ENCODE results near the gene FLT1. TPM values are rescaled to one million over a fixed set of nuclear protein-coding genes. Genes with fewer than 3 reads are reported as not detected.

The FLT1 gene
- total RNA-seq, 1 experiment from 2014 or later, result 0.25 TPM

DNA sequence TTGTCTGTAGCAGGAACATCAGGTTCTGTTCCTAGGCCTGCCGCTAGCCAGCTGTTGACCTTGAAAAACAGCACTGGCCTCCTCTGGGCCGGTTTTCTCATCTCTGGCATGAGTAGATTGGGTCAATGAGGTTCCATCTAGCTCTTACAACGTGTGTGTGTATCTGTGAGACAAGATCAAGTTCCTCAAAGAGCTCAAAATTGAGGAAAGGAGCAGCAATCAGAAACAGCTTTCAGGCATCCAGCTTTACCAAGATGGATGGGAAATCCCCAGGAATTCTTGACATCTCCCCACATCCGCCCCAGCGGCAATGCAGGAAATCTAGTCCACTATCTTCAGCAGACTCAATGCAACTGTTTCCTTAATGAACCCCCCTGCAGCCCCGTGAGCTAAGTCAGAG, 4.9 kb downstream of the FLT1 start:
- H3K4me1 ChIP-seq (ENCODE audit: control insufficient read depth in 1 of 2, insufficient read depth in 2 of 2, low read length in 2 of 2), result no peaks in the 10 kb centered on the region
- H3K27me3 ChIP-seq (ENCODE audit: insufficient read depth, low read length), result peaks cover 12% of the 10 kb centered on the region
- no peak for ATAC-seq
- no peaks in the 10 kb centered on the region for H3K9me3 ChIP-seq (ENCODE audit: control insufficient read depth in 1 of 2, insufficient read depth in 1 of 2, low read depth in 1 of 2, low read length in 2 of 2)
- DNase-seq (ENCODE audit: low read depth, low spot score), result no peak
- H3K79me2 ChIP-seq (ENCODE audit: insufficient read depth, low read length), result no peaks in the 10 kb centered on the region
- no peak overlapping the region for H3K27ac ChIP-seq (ENCODE audit: low read depth, low read length)
- BruUV-seq (replicated peaks), result no TSS peak
- CTCF ChIA-PET, result no interaction called here
- intact Hi-C loops (cut with micrococcal nuclease), result no loop called here
- H4K20me1 ChIP-seq (ENCODE audit: insufficient read depth), result no peaks in the 10 kb centered on the region
- H3K4me2 ChIP-seq (ENCODE audit: low read length), result no peak overlapping the region
- H3K36me3 ChIP-seq (ENCODE audit: control insufficient read depth in 1 of 2, insufficient read depth in 2 of 2, low read length in 2 of 2), result no peaks in the 10 kb centered on the region
- RAD21 ChIA-PET (ENCODE audit: low non-redundant PET in 1 of 2, low total read pairs in 2 of 2, uncharacterized antibody in 2 of 2, unreplicated experiment in 2 of 2), result no interaction called here
- H3K4me3 ChIP-seq (replicated peaks in 1 of 2; ENCODE audit: low read depth in 1 of 2, low read length in 2 of 2), result no peak overlapping the region
- H2AFZ ChIP-seq (ENCODE audit: low read depth, low read length, poor library complexity, severe bottlenecking), result no peak overlapping the region
- no peaks in the 10 kb centered on the region for H3K9me2 ChIP-seq (ENCODE audit: insufficient read depth)
- no peak for TF ChIP-seq TCF7L2 (IDR thresholded peaks at IDR 0.05; ENCODE audit: borderline replicate concordance, extremely low read depth, insufficient read depth, insufficient read length)
- no peak overlapping the region for H3K9ac ChIP-seq (ENCODE audit: low read length)
- POLR2A ChIA-PET, result no interaction called here

DNA sequence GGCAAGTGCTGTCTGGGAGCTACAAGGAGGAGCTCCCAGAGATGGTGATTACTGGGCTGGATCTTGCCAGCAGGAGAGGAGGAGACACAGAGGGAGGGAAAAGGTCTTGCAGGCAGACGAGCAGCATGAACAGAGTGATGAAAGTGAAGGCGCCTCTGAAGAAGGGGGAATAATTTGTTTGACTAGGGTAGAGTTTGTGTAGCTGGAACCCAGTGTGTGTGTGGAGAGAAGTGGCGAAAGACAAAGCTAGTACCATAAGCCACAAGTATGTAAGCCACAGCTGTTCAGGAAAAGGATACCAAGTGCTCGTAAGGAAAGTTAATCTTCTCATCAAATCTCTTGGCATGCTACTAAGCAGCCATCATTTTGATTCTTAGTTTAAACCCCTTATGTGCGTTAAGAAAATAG, 5.4 kb downstream of the FLT1 start:
- CTCF ChIA-PET, result no interaction called here
- Histone ChIP-seq H3K27ac (ENCODE audit: low read depth, low read length) (no peak overlapping the region), H3K9ac (ENCODE audit: low read length) (no peak overlapping the region), H4K20me1 (ENCODE audit: insufficient read depth) (no peaks in the 10 kb centered on the region), H3K79me2 (ENCODE audit: insufficient read depth, low read length) (no peaks in the 10 kb centered on the region), H3K9me3 (ENCODE audit: control insufficient read depth in 1 of 2, insufficient read depth in 1 of 2, low read depth in 1 of 2, low read length in 2 of 2) (no peaks in the 10 kb centered on the region), H3K27me3 (ENCODE audit: insufficient read depth, low read length) (peaks cover 12% of the 10 kb centered on the region), H3K4me3 (replicated peaks in 1 of 2; ENCODE audit: low read depth in 1 of 2, low read length in 2 of 2) (no peak overlapping the region), H3K9me2 (ENCODE audit: insufficient read depth) (no peaks in the 10 kb centered on the region), H2AFZ (ENCODE audit: low read depth, low read length, poor library complexity, severe bottlenecking) (no peak overlapping the region), H3K4me2 (ENCODE audit: low read length) (no peak overlapping the region), H3K36me3 (ENCODE audit: control insufficient read depth in 1 of 2, insufficient read depth in 2 of 2, low read length in 2 of 2) (no peaks in the 10 kb centered on the region), H3K4me1 (ENCODE audit: control insufficient read depth in 1 of 2, insufficient read depth in 2 of 2, low read length in 2 of 2) (no peaks in the 10 kb centered on the region)
- TF ChIP-seq EZH2 (IDR thresholded peaks at IDR 0.05) (no peak), ELF1 (IDR thresholded peaks at IDR 0.05; ENCODE audit: borderline replicate concordance, low read depth) (no peak), CBX3 (IDR thresholded peaks at IDR 0.05; ENCODE audit: low read depth) (no peak), YY1 (IDR thresholded peaks at IDR 0.05; ENCODE audit: extremely low read depth, insufficient replicate concordance, low read depth, low read length) (no peak), FOSL1 (IDR thresholded peaks at IDR 0.05; ENCODE audit: low read depth) (no peak), SP1 (IDR thresholded peaks at IDR 0.05; ENCODE audit: low read depth) (no peak), EZH2phosphoT487 (IDR thresholded peaks at IDR 0.05; ENCODE audit: borderline replicate concordance) (no peak), TCF7L2 (IDR thresholded peaks at IDR 0.05; ENCODE audit: borderline replicate concordance, extremely low read depth, insufficient read depth, insufficient read length) (no peak), ZFX (IDR thresholded peaks at IDR 0.05) (no peak), SRF (IDR thresholded peaks at IDR 0.05; ENCODE audit: low read depth) (no peak), POLR2A (IDR thresholded peaks at IDR 0.05; ENCODE audit: borderline replicate concordance, extremely low read depth, insufficient read depth, insufficient read length) (no peak), RAD21 (IDR thresholded peaks at IDR 0.05; ENCODE audit: low read depth) (no peak)
- TF ChIP-seq, protein P1, sequence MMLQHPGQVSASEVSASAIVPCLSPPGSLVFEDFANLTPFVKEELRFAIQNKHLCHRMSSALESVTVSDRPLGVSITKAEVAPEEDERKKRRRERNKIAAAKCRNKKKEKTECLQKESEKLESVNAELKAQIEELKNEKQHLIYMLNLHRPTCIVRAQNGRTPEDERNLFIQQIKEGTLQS (IDR thresholded peaks at IDR 0.05), result no peak
- TF ChIP-seq, protein P2, sequence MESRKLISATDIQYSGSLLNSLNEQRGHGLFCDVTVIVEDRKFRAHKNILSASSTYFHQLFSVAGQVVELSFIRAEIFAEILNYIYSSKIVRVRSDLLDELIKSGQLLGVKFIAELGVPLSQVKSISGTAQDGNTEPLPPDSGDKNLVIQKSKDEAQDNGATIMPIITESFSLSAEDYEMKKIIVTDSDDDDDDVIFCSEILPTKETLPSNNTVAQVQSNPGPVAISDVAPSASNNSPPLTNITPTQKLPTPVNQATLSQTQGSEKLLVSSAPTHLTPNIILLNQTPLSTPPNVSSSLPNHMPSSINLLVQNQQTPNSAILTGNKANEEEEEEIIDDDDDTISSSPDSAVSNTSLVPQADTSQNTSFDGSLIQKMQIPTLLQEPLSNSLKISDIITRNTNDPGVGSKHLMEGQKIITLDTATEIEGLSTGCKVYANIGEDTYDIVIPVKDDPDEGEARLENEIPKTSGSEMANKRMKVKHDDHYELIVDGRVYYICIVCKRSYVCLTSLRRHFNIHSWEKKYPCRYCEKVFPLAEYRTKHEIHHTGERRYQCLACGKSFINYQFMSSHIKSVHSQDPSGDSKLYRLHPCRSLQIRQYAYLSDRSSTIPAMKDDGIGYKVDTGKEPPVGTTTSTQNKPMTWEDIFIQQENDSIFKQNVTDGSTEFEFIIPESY (IDR thresholded peaks at IDR 0.05; ENCODE audit: extremely low read depth, insufficient replicate concordance, low read length), result no peak
- TF ChIP-seq, protein P3, sequence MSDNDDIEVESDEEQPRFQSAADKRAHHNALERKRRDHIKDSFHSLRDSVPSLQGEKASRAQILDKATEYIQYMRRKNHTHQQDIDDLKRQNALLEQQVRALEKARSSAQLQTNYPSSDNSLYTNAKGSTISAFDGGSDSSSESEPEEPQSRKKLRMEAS (IDR thresholded peaks at IDR 0.05), result no peak
- TF ChIP-seq, protein P4, sequence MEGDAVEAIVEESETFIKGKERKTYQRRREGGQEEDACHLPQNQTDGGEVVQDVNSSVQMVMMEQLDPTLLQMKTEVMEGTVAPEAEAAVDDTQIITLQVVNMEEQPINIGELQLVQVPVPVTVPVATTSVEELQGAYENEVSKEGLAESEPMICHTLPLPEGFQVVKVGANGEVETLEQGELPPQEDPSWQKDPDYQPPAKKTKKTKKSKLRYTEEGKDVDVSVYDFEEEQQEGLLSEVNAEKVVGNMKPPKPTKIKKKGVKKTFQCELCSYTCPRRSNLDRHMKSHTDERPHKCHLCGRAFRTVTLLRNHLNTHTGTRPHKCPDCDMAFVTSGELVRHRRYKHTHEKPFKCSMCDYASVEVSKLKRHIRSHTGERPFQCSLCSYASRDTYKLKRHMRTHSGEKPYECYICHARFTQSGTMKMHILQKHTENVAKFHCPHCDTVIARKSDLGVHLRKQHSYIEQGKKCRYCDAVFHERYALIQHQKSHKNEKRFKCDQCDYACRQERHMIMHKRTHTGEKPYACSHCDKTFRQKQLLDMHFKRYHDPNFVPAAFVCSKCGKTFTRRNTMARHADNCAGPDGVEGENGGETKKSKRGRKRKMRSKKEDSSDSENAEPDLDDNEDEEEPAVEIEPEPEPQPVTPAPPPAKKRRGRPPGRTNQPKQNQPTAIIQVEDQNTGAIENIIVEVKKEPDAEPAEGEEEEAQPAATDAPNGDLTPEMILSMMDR (IDR thresholded peaks at IDR 0.05 in 2 of 3, conservative IDR thresholded peaks at IDR 0.05 in 1 of 3; ENCODE audit: borderline replicate concordance in 1 of 3, insufficient read depth in 1 of 3, low read depth in 2 of 3, low read length in 2 of 3), result no peak
- intact Hi-C loops (cut with micrococcal nuclease), result no loop called here
- no TSS peak for BruUV-seq (replicated peaks)
- ATAC-seq (no peak), DNase-seq (ENCODE audit: low read depth, low spot score) (no peak)
- RAD21 ChIA-PET (ENCODE audit: low non-redundant PET in 1 of 2, low total read pairs in 2 of 2, uncharacterized antibody in 2 of 2, unreplicated experiment in 2 of 2), result no interaction called here
- POLR2A ChIA-PET, result no interaction called here
